ENCODE measurements around the gene RTN4RL1. TPM values are rescaled to one million over a fixed set of nuclear protein-coding genes. Genes with fewer than 3 reads are reported as not detected.

The RTN4RL1 gene
- total RNA-seq, 4 donors from 2014 or later, result 1.4 to 4.9 (median 1.9) TPM; not detected in 1

DNA sequence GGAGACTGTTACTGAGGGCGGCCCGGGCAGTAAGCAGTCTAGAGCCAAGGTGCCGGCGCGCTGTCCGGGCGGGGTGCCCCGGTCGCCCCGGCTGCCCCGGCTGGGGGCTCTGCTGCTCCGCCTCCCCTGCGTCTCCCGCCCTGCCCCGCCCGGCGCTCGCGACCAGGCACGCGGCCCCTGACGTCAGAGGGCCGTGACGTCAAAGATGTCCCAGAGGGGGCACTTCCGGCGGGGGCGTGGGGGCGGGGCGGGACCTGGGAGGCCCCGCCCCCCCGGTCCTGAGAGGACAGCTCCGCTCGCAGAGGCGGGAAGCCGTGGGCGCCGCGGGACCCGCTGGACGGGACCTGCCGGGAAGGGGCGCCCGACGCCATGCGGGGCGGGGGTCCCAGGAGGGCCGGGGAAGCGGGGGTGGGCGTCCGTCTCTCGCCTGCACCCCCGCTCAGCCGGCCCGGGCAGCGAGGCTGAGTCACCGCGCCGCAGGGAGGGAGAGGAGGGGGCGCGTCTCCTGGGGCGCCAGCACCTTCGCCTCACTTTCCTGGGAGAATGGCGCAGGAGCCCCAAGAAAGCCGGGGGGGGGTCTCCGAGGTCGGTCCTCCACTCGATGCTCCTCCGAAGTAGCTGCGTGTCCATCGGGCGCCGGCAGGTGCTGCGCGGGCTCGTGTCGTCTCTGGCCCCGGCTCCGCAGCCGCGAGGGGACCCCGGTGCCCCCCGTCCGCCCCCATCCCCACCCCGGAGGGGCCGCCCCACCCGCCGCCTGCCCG is 25.3 kb upstream of the RTN4RL1 start:
- Histone ChIP-seq H3K27me3 (no peaks in the 10 kb centered on the region), H3K4me3 (peak overlapping the region; percentile 30 to 63), H3K36me3 (no peaks in the 10 kb centered on the region), H3K27ac (peak overlapping the region; percentile 33 to 70), H3K4me1 (peaks cover 7 to 16% of the 10 kb centered on the region in 2 donors), H3K9me3 (no peaks in the 10 kb centered on the region)
- TF ChIP-seq POLR2A (IDR thresholded peaks at IDR 0.05), result no peak
- TF ChIP-seq CTCF (IDR thresholded peaks at IDR 0.05), result no peak
- peak; percentile 72 to 84 for DNase-seq
- intact Hi-C loops (cut with DNase I; ENCODE audit: low total_unique reads), result loop anchor here (10.0 kb wide), 1 partner anchor 124 kb away; no protein-coding TSS in a partner anchor

DNA sequence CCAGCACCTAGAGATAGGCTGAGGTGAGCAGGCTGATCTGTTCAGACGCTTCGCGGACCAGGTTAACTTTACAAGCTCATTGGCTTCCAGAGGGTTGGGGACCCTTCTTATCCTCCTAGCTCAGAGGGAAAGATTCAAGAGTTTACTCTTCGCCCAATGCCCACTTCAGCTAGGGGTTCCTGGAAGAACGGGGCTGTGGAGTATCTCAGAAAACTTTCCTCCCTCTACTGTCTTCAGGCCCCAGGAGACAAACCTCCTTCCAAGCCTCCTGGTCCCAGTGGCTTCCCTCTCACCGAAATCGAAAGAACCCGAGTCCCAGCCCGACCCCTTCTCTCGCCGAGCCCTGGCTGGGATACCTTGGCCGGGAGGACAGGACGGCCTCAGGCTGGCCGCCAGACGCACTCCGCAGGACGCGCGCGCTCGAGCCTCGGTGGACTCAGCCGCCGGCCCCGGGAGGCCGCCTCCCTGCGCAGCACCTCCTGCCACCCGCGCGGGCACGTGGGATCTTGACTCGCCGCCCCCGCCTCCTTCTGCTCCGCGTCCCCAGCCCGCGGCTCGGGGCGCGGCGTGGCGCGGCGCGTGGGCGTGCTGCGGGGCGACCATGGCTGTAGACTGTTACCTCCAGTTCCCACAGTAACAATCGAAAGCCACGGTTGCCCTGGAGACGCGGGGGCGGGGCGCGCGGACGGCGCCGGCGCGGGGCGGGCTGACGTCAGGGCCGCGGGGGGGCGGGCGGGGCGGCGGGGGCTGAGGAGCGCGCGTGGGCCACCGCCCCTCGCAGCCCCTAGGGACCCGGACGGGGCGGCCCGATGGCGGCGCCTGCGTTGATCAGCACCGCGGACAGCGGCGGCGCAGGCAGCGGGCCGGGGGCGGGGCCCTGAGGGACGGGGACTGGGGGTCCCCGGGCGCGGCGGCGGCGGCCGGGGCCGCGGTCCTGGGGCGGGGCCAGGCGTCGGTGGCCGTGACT is 24.5 kb upstream of the RTN4RL1 start:
- peak overlapping the region; percentile 30 to 63 for H3K4me3 ChIP-seq
- intact Hi-C loops (cut with DNase I; ENCODE audit: low total_unique reads), result loop anchor here (10.0 kb wide), 1 partner anchor 125 kb away; no protein-coding TSS in a partner anchor
- H3K4me1 ChIP-seq, result peaks cover 7 to 16% of the 10 kb centered on the region in 2 donors
- TF ChIP-seq POLR2A (IDR thresholded peaks at IDR 0.05) (peak in 1 of 2 donors; percentile 49), CTCF (IDR thresholded peaks at IDR 0.05) (peak in 1 of 4 experiments; percentile 3)
- no peaks in the 10 kb centered on the region for H3K36me3 ChIP-seq
- H3K9me3 ChIP-seq, result no peaks in the 10 kb centered on the region
- H3K27ac ChIP-seq, result peak overlapping the region; percentile 33 to 70
- DNase-seq, result peak; percentile 89 to 93
- no peaks in the 10 kb centered on the region for H3K27me3 ChIP-seq

GRCh38 chr17:2048805-2049204 is 23.7 kb upstream of the RTN4RL1 start:
- H3K36me3 ChIP-seq, result no peaks in the 10 kb centered on the region
- peak overlapping the region in 1 of 2 donors; percentile 54 for H3K27ac ChIP-seq
- DNase-seq, result no peak
- peak overlapping the region in 1 of 2 donors; percentile 63 for H3K4me3 ChIP-seq
- H3K27me3 ChIP-seq, result no peaks in the 10 kb centered on the region
- no peaks in the 10 kb centered on the region for H3K9me3 ChIP-seq
- TF ChIP-seq POLR2A (IDR thresholded peaks at IDR 0.05) (no peak), CTCF (IDR thresholded peaks at IDR 0.05) (no peak)
- H3K4me1 ChIP-seq, result peaks cover 7 to 16% of the 10 kb centered on the region in 2 donors
- intact Hi-C loops (cut with DNase I; ENCODE audit: low total_unique reads), result no loop called here

DNA sequence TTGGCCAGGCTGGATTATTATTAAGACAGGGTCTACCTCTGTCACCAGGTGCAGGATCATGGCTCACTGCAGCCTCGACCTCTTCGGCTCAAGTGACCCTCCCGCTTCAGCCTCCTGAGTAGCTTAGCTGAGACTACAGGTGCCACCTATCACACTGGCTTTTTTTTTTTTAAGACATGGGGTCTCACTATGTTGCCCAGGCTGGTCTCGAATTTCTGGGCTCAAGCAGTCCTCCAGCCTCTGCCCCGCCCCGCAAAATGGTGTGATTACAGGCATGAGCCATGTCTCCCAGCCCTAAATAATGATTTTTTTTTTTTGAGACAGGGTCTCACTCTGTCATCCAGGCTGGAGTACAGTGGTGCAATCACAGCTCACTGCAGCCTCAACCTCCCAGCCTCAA is 22.5 kb upstream of the RTN4RL1 start:
- Histone ChIP-seq H3K27ac (no peak overlapping the region), H3K9me3 (no peaks in the 10 kb centered on the region), H3K36me3 (no peaks in the 10 kb centered on the region), H3K4me1 (peaks cover 7 to 22% of the 10 kb centered on the region in 2 donors), H3K4me3 (no peak overlapping the region), H3K27me3 (no peaks in the 10 kb centered on the region)
- no peak for TF ChIP-seq CTCF (IDR thresholded peaks at IDR 0.05)
- TF ChIP-seq POLR2A (IDR thresholded peaks at IDR 0.05), result no peak
- intact Hi-C loops (cut with DNase I; ENCODE audit: low total_unique reads), result no loop called here
- DNase-seq, result no peak
